HG03139 (cell line): ENCODE results near the gene HMGCR.

Source experiments
- ATAC-seq: cut with Tn5 transposase; IDR thresholded peaks from one replicate; pipeline ENCODE4 v1.9.1; 2021; ENCODE audit not compliant: unreplicated experiment

HMGCR gene

DNA sequence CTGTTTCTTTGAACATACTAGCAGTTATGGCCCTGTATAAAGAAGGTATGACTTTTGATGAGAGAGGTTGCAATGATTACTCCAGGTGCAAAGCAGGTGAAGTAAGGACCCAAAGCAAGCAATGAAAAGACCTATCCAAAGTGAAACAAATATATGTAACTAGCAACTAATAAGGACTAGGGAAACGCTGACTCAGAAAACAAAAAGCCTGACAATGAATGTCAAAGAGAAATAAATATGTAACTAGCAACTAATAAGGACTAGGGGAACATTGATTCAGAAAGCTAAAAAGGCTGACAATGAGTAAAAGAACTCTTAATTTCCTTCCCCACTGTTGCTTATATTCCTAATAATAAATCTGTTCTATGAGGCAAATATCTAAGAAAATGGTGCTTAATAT lies 43.1 kb downstream of the HMGCR start:
- ATAC-seq = no peak

DNA sequence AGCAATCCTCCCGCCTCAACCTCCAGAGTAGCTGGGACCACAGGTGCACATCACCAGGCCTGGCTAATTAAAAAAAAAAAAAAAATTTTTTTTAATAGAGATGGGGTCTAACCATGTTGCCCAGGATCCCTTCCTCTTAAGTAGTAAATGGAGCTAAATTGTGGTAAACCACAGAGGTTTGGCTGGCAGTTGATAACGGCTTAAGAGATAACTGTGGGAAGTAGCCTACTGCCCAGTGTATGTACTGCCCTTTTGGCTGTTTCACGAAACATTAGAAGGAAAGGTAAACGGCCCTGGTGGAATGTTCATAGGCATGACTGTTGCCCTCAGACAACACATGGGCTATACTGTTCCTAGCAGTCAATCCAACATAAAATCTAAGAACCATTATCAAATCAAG lies 44.4 kb downstream of the HMGCR start:
- ATAC-seq = no peak

- ATAC-seq = no peak
Observed at GRCh38 chr5:75384218-75384617, 47.2 kb downstream of the HMGCR start.

DNA sequence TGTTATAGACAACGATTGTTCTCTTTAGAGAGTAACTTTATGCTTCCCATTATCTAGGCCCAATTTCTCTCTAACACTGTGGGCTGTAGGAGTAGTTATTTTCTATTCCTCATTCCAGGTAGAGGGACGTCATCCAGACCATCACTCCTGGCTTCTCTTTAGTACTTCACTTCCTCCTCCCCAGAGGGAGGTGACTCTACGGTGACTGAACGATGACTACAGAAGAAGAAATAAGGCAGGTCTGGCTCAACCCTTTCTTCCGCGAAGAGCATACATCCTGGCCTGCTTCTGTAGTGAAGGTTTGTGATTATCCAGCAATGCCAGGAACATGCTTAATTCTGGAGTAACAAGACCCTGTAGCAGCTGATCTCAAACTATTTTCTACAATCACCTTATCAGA lies 50.8 kb downstream of the HMGCR start:
- no peak for ATAC-seq

GRCh38 chr5:75389430-75389829 lies 52.4 kb downstream of the HMGCR start:
- ATAC-seq = no peak

DNA sequence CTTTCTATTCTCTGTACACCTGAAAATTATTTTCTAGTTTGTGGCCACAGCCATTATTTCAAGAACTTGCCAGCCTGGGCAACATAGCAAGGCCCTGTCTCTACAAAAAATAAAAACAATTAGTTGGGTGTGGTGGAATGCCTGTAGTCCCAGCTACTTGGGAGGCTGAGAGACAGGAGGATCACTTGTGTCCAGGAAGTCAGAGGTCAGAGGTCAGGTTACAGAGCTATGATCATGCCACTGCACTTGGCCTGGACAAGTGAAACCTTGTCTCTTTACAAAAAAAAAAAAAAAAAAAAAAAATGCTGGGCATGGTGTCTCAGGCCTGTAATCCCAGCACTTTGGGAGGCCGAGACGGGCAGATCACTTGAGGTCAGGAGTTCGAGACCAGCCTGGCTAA lies 58.3 kb downstream of the HMGCR start:
- no peak for ATAC-seq

GRCh38 chr5:75405296-75405695 lies 68.3 kb downstream of the HMGCR start:
- ATAC-seq = no peak
